Activated CD4-positive, alpha-beta T cell treated with anti-CD3 and anti-CD28 coated beads, Interleukin-2, amount 50 U/mL, for 24 hours (primary cell): ENCODE measurements around the gene NAA11.

ENCODE experiments used
- DNase-seq, 2 donors: peaks; one replicate each; pipeline ENCODE4 v3.0.0-alpha.2; 2020; ENCODE audit warnings: low read depth in 1 of 2, low spot score in 1 of 2

NAA11 gene

GRCh38 chr4:79325864-79326328 lies at the start of gene NAA11:
Gene NAA11, minus strand, starts transcription at chr4:79326061. Its CDS starts 184 bp downstream, at chr4:79325877.
- no peak for DNase-seq

- no peak for DNase-seq
Observed at GRCh38 chr4:79370026-79370425, 44.2 kb upstream of the NAA11 start.

DNA sequence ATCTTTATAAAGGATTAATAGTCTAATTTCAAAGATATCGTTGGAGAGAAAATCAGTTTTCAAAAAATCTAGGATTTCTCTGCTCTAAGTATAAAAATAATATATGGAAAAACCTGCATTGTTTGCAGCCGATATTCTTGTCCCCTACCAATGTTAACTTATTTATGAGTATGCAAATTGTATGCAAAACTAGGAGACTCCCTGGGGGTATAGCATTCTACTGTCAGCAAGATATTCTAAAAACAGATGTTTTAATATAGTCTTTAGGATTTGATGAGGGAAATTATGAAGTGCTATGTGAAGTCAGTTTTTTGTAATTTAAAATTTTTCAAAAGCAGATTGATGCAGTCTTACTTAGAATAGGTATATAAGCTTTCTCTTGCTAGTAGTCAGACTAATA lies 41.2 kb upstream of the NAA11 start:
- DNase-seq, result no peak

GRCh38 chr4:79366422-79366821 lies 40.6 kb upstream of the NAA11 start:
- DNase-seq, result no peak

DNA sequence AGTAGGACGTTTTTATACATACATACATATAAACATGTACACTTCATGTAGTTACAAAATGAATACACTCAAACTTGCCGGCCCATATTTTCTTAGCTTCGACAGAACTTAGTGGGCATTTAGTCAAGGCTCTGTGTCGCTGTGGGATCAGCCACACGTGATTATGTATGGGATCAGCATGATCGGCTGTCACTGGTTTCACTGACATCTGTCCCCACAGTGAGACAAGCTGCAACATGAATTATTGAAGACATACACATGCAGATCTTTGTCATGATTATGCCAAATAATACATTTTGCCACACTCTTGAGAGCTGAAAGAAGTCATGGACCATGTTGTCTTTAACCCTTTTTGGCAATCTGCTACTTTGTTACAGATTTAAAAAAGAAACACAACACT lies 38.2 kb upstream of the NAA11 start:
- DNase-seq, result no peak

GRCh38 chr4:79362626-79363025 lies 36.8 kb upstream of the NAA11 start:
- no peak for DNase-seq

DNA sequence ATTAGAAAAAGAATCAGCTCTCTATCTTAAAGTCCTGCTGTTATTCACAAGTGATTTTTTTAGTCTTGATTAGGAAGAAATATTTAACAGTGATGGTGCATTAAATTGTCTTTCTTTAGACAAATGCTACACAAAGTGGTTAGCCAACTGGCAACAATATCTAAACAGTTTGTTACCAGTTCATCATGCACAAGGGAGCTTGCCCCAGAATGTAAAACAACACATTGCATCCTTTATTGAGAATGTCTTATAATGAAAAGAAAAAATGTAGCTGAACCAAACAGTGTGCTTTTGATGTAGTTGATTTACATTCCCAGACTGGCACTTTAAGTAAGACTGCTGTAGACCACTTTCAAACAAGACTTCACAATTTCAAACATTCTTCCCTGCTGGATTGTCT lies 34.1 kb upstream of the NAA11 start:
- no peak for DNase-seq

DNA sequence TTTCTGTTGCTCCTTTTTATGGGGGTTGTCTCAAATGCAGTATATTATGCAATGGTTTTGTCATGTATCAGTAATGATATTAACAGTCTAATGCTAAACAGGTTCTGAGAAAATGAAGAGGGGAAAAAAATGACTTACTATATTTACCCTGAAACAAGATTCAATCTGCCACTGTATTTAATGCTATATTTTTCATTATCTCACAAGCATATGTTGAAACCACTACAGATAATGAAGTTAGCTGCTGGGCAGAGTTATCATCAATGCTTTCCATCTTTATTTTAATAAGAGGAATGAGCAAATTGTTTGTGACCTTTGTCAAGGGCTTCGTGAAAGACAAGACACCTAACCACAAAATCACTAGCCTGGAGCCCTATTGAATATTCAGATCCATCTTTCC lies 32.6 kb upstream of the NAA11 start:
- DNase-seq, result no peak

GRCh38 chr4:79357365-79357764 lies 31.5 kb upstream of the NAA11 start:
- DNase-seq, result no peak

DNA sequence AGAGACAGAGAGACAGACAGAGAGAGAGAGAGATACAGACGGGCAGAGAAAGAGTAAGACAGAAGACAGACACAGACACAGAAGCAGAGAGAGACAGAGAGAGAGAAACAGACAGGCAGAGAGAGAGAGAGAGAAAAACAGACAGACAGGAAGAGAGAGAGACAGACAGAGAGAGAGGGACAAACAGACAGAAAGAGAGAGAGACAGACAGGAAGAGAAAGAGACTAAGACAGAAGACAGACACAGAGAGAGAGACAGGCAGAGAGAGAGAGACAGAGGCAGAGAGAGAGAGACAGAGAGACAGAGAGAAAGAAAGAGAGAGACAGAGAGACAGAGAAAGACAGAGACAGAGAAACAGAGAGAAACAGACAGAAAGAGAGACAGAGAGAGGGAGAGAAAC lies 27.2 kb upstream of the NAA11 start:
- DNase-seq, result no peak

DNA sequence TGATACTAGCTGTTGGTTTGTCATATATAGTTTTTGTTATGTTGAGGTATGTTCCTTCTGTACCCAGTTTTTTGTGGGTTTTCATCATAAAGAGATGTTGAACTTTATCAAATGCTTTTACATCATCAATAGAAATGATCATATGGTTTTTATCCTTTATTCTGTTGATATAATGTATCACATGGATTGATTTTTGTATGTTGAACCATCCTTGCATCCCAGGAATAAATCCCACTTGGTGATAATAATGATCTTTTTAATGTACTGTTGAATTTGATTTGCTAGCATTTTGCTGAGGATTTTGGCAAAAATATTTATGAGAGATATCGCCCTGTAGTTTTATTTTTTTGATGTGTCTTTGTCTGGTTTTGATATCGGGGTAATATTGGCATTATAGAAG lies 22.5 kb upstream of the NAA11 start:
- DNase-seq, result no peak

- DNase-seq, result no peak
Observed at GRCh38 chr4:79341893-79342653, 16.2 kb upstream of the NAA11 start.

GRCh38 chr4:79340568-79340967 lies 14.7 kb upstream of the NAA11 start:
- DNase-seq, result no peak

DNA sequence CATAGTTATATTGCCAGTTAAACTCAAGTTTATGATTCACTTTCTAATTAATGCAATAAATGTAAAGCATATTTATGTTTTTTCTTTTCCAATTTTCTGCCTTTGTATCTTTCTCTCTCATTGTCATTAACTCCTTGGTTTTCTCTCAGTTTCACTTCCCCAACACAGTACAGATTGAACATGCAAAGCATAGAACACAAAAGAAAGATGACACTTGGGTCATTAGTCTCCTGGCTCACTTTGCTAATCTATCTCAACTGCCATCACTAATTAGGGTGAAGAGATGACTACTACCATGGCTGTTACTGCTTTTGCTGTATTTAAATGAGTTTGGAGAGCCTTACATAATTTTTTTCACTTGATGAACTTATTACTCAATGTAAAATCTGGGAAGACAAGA lies 12.3 kb upstream of the NAA11 start:
- no peak for DNase-seq

GRCh38 chr4:79334783-79335182 lies 8.9 kb upstream of the NAA11 start:
- no peak for DNase-seq

GRCh38 chr4:79334341-79334740 lies 8.5 kb upstream of the NAA11 start:
- no peak for DNase-seq

DNA sequence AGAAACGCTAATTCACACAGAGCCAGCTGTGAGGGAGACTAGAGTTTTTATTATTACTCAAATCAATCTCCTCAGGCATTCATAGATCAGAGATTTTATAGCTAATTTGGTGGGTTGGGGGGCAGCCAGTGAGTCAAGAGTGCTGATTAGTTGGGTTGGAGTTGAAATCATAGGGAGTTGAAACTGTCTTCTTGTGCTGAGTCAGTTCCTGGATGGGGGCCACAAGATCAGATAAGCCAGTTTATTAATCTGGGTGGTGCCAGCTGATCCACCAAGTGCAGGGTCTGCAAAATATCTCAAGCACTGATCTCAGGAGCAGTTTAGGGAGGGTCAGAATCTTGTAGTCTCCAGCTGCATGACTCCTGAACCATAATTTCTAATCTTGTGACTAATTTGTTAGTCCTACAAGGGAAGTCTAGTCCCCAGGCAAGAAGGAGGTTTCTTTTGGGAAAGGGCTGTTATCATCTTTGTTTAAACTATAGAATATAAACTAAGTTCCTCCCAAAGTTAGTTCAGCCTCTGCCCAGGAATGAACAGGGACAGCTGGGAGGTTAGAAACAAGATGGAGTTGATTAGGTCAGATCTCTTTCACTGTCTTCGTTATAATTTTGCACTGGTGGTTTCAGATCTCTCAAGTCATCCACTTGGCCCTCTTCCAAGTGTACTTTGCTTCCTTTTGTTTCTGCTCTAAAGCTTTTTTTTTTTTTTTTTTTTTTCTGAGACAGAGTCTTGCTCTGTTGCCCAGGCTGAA lies 5.4 kb upstream of the NAA11 start:
- no peak for DNase-seq

- DNase-seq, result no peak
Observed at GRCh38 chr4:79330720-79331119, 4.9 kb upstream of the NAA11 start.

DNA sequence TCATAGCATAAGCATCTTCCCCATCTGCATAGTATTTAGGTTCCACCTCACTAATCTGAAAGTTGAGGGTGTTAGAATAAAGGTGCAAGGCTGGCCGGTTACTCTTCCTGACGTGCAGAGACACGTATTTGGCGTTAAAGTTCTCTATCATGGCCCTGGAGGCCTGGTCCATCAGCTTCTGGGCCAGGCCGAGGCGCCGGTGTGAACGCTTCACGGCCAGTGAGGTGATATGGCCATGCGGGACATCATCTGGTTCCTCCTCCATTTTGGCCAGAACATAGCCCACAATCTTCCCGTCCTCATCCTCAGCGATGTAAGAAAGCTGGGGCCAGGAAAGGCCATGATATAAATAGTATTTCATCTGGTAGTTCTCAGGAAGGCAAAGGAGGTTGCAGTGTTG lies 425 bp downstream of the NAA11 start:
- DNase-seq, result no peak

GRCh38 chr4:79319975-79320374 lies 5.9 kb downstream of the NAA11 start:
- no peak for DNase-seq

DNA sequence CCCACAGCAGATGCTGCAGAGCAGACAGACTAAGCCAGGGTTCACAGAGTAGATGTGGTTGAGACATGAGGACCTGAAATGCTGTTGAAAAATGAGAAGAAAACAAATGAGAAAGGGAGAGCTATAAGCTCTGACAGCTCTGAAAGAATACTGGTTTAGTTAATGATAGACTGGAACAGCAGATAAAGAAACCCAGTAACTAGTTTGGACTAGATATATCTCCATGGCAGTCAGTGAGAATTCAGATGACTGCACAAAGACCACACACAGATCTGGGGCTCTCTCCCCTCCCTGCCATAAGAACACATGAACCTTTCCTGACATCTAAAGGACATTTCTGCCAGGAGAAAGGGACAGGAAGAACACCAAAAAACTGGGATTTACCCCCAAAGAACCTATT lies 8.2 kb downstream of the NAA11 start:
- no peak for DNase-seq

DNA sequence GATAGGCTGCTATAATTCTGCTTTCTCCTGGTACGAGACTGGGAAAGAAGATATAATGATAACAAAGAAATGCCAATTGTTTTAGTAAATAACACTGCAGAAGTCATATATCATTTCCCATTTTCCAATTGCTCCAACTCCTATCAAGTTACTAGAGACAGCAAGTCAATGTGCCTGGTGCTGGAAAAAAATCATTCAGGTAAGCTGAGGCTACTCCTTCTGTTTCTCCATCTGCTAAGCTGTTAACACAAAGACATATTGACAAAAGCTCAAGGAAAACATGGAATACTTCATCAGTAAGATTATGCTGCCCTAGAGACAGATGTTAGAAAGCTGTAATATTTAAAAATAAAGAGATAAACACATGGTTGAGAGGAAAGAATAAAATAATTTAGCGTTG lies 10.0 kb downstream of the NAA11 start:
- DNase-seq, result no peak

GRCh38 chr4:79311279-79311678 lies 14.6 kb downstream of the NAA11 start:
- DNase-seq, result no peak
